ENCODE measurements around the gene DAB1. TPM values are rescaled to one million over a fixed set of nuclear protein-coding genes. Genes with fewer than 3 reads are reported as not detected.

Gene DAB1
- total and polyA plus RNA-seq, 2 of the 8 experiments (the other 6 are each of a cell fraction or from before 2014, with no cell fraction given) = 4.4 to 11.8 TPM

- Histone ChIP-seq H2BK120ac (replicated peaks; ENCODE audit: low read depth, low read length) (no peak overlapping the region), H3K36me3 (ENCODE audit: control insufficient read depth in 2 of 4, insufficient read depth in 4 of 4, low read length in 3 of 4) (no peaks in the 10 kb centered on the region), H3K14ac (ENCODE audit: insufficient read length) (no peak overlapping the region), H3K79me1 (ENCODE audit: low read depth, low read length) (no peaks in the 10 kb centered on the region), H4K91ac (replicated peaks; ENCODE audit: insufficient read length, low read length) (no peak overlapping the region), H3K4me2 (ENCODE audit: insufficient read depth in 1 of 2, low read depth in 2 of 2, low read length in 2 of 2) (no peak overlapping the region), H2BK20ac (ENCODE audit: low read length) (no peak overlapping the region), H3K56ac (replicated peaks; ENCODE audit: insufficient read length, low read depth, low read length) (no peak overlapping the region), H3K23ac (ENCODE audit: insufficient read length) (no peak overlapping the region), H2AFZ (ENCODE audit: low read length) (no peak overlapping the region), H3K79me2 (ENCODE audit: control insufficient read depth in 1 of 2, insufficient read depth in 2 of 2, low read length in 2 of 2) (no peaks in the 10 kb centered on the region), H2BK15ac (ENCODE audit: low read length) (no peak overlapping the region), H4K8ac (ENCODE audit: extremely low read depth, insufficient read depth, low read length) (no peak overlapping the region), H3K9me3 (ENCODE audit: insufficient read depth in 2 of 2, low read depth in 1 of 2, low read length in 1 of 2) (peaks cover 6 to 7% of the 10 kb centered on the region in 2 experiments; a peak in 2 of 4 replicates), H3K4me3 (ENCODE audit: extremely low read depth in 1 of 4, insufficient read depth in 2 of 4, low read depth in 3 of 4, low read length in 4 of 4) (no peak overlapping the region), H3K27ac (ENCODE audit: low read depth, low read length) (no peak overlapping the region), H2BK12ac (ENCODE audit: low read depth, low read length) (no peak overlapping the region), H2AK5ac (ENCODE audit: low read depth, low read length) (no peak overlapping the region), H4K5ac (ENCODE audit: insufficient read length, low read depth, low read length) (no peak overlapping the region), H4K20me1 (replicated peaks in 1 of 2; ENCODE audit: control insufficient read depth in 1 of 2, insufficient read depth in 2 of 2, low read length in 2 of 2) (no peaks in the 10 kb centered on the region), H3K4ac (replicated peaks; ENCODE audit: insufficient read length, low read depth, low read length) (no peak overlapping the region), H3K9ac (replicated peaks in 1 of 4; ENCODE audit: extremely low read depth in 1 of 4, low read depth in 3 of 4, low read length in 3 of 4) (no peak overlapping the region), H3K23me2 (ENCODE audit: low read depth, low read length) (no peaks in the 10 kb centered on the region), H2BK5ac (ENCODE audit: low read depth, low read length) (no peak overlapping the region), H3K27me3 (replicated peaks in 1 of 4; ENCODE audit: control insufficient read depth in 3 of 4, extremely low read depth in 1 of 4, insufficient read depth in 3 of 4, low read length in 3 of 4) (no peaks in the 10 kb centered on the region), H3K18ac (ENCODE audit: extremely low read depth, low read length) (no peak overlapping the region), H3K4me1 (replicated peaks in 1 of 4; ENCODE audit: control insufficient read depth in 3 of 4, insufficient read depth in 4 of 4, low read length in 3 of 4) (peaks cover 0 to 5% (median 2%) of the 10 kb centered on the region in 4 experiments; a peak in 3 of 7 replicates)
- DNase-seq (ENCODE audit: low read depth in 1 of 2, low spot score in 2 of 2) (no peak), FAIRE-seq (no peak)
- POLR2A ChIA-PET (ENCODE audit: partially characterized antibody) = no interaction called here
- CTCF ChIA-PET (ENCODE audit: partially characterized antibody) = interaction anchor here (0.6 to 0.7 kb wide), 2 partner anchors 19 to 31 kb away, joined by 3 read pairs; no protein-coding TSS in a partner anchor
- WGBS, 2 experiments (ENCODE audit: extremely low coverage in 1 of 2, insufficient coverage in 1 of 2, insufficient read length in 1 of 2, insufficient replicate concordance in 2 of 2, low coverage in 1 of 2, low lambda C conversion rate in 2 of 2, missing lambda C conversion rate in 1 of 2) = 85% methylated on average over 8 of the region's 8 CpGs; no CpG with 5 or more reads in 1 of the 2 experiments
- TF ChIP-seq CBX5 (IDR thresholded peaks at IDR 0.05; ENCODE audit: low read depth, low read length) (no peak), SIX5 (IDR thresholded peaks at IDR 0.05; ENCODE audit: low read depth, low read length) (no peak), USF2 (IDR thresholded peaks at IDR 0.05; ENCODE audit: low read length) (no peak), POLR2AphosphoS5 (IDR thresholded peaks at IDR 0.05; ENCODE audit: low read depth, low read length) (no peak), TAF7 (optimal IDR thresholded peaks at IDR 0.05; ENCODE audit: borderline replicate concordance, low read depth, low read length) (no peak), KDM4A (IDR thresholded peaks at IDR 0.05; ENCODE audit: low read depth, low read length, severe bottlenecking) (no peak), EP300 (IDR thresholded peaks at IDR 0.05; ENCODE audit: borderline replicate concordance in 1 of 2, low read depth in 2 of 2, low read length in 2 of 2) (no peak), CBX8 (IDR thresholded peaks at IDR 0.05; ENCODE audit: borderline replicate concordance, low read depth, low read length) (no peak), KDM5A (IDR thresholded peaks at IDR 0.05; ENCODE audit: low read length) (no peak), SIRT6 (IDR thresholded peaks at IDR 0.05; ENCODE audit: low read length) (no peak), TAF1 (IDR thresholded peaks at IDR 0.05; ENCODE audit: low read depth, low read length) (no peak), SP4 (IDR thresholded peaks at IDR 0.05; ENCODE audit: low read length) (no peak), TCF12 (IDR thresholded peaks at IDR 0.05; ENCODE audit: low read depth, low read length) (no peak), CTBP2 (IDR thresholded peaks at IDR 0.05; ENCODE audit: borderline replicate concordance, insufficient read depth, insufficient read length, low read length) (no peak)
These were observed 399.0 kb downstream of the DAB1 start for GRCh38 chr1:57024855-57025254.

All from H1 (cell line).